IPS-18a (cell line): Measurements from ENCODE around the gene MCM7.

Source experiments
- H3K27ac ChIP-seq: one replicate; pipeline ENCODE4 v1.5.1; 2013; ENCODE audit warnings: low read length
- H3K27me3 ChIP-seq: one replicate; pipeline ENCODE4 v1.6.1; 2013; ENCODE audit warnings: mild to moderate bottlenecking, low read length; ENCODE audit not compliant: control insufficient read depth, insufficient read depth
- H3K36me3 ChIP-seq: one replicate; pipeline ENCODE4 v1.6.1; 2013; ENCODE audit warnings: low read depth, low read length; ENCODE audit not compliant: control insufficient read depth
- H3K4me1 ChIP-seq: one replicate; pipeline ENCODE4 v1.6.1; 2013; ENCODE audit warnings: low read depth, low read length; ENCODE audit not compliant: control insufficient read depth
- H3K4me3 ChIP-seq: one replicate; pipeline ENCODE4 v1.5.1; 2013; ENCODE audit warnings: low read length
- H3K9ac ChIP-seq: one replicate; pipeline ENCODE4 v1.6.1; 2013; ENCODE audit warnings: mild to moderate bottlenecking, low read length, moderate library complexity
- H3K9me3 ChIP-seq: one replicate; pipeline ENCODE4 v1.6.1; 2013; ENCODE audit warnings: low read depth, low read length; ENCODE audit not compliant: control insufficient read depth

MCM7 gene

DNA sequence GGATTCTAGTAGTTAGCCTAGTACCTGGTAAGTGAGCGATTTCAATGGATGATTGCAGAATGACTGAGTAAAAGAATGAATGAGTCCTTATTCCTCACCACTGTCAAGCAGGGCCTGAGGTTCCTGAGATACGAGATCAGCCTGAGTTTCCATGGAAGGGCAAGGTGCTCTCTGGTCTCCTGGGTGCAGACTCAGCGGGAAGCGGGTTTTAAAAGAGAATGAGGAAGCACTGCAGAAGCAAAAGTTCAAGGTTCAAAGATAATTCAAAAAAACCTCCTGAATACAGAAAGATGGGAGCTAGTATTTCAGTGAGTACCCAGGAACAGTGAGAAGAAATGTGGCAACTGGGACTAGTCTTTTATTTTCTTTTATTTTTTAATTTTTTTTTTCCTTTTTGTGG, 24.0 kb downstream of the MCM7 start:
- no peak overlapping the region for H3K9ac ChIP-seq
- H3K4me3 ChIP-seq = no peak overlapping the region
- H3K4me1 ChIP-seq = no peaks in the 10 kb centered on the region
- peaks cover 16% of the 10 kb centered on the region for H3K9me3 ChIP-seq
- no peaks in the 10 kb centered on the region for H3K27me3 ChIP-seq
- H3K27ac ChIP-seq = no peak overlapping the region
- H3K36me3 ChIP-seq = peaks cover 69% of the 10 kb centered on the region

DNA sequence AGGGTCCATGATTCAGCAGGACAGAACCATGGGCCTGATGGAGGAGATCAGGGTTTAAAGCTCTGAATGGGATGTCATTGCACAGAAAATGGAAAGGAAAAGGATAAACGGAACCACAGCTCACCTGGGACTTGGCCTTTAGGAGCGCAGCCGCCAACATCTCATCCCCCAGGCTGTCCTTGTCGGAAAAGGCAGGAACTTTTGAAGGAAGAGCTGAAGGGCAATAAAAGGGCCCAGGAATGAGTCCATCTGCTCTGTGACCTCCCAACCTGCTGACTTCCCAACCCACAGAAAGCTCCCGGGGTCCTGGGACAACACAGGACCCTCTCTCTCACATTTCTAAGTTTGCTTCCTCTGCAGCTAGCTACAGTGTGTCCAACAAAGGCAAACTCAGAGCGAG, 25.8 kb downstream of the MCM7 start:
- Histone ChIP-seq H3K27me3 (no peaks in the 10 kb centered on the region), H3K4me3 (no peak overlapping the region), H3K27ac (no peak overlapping the region), H3K9ac (no peak overlapping the region), H3K4me1 (no peaks in the 10 kb centered on the region), H3K36me3 (peaks cover 87% of the 10 kb centered on the region), H3K9me3 (peaks cover 34% of the 10 kb centered on the region)

DNA sequence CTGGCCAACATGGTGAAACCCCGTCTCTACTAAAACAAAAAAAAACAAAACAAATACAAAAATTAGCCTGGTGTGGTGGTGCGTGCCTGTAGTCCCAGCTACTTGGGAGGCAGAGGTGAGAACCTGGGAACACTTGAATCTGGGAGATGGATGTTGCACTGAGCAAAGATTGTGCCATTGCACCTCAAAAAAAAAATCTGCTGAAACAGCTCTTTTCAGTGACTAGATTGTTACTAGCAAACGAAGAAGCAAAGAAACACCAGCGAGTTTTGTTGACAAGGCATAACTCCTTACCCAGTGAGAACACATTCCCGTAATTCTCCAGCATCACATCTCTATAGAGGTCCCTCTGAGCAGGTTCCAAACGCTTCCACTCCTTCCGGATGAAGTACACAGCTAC, 26.4 kb downstream of the MCM7 start:
- no peaks in the 10 kb centered on the region for H3K4me1 ChIP-seq
- H3K4me3 ChIP-seq = no peak overlapping the region
- no peak overlapping the region for H3K27ac ChIP-seq
- peaks cover 93% of the 10 kb centered on the region for H3K36me3 ChIP-seq
- H3K9me3 ChIP-seq = peaks cover 38% of the 10 kb centered on the region
- no peak overlapping the region for H3K9ac ChIP-seq
- H3K27me3 ChIP-seq = no peaks in the 10 kb centered on the region

GRCh38 chr7:100072462-100072861, 28.7 kb downstream of the MCM7 start:
- Histone ChIP-seq H3K9ac (no peak overlapping the region), H3K27ac (no peak overlapping the region), H3K4me3 (no peak overlapping the region), H3K36me3 (peaks cover 83% of the 10 kb centered on the region), H3K9me3 (peaks cover 38% of the 10 kb centered on the region), H3K27me3 (no peaks in the 10 kb centered on the region), H3K4me1 (no peaks in the 10 kb centered on the region)

GRCh38 chr7:100071018-100071723, 30.0 kb downstream of the MCM7 start:
- Histone ChIP-seq H3K9me3 (peaks cover 38% of the 10 kb centered on the region), H3K9ac (no peak overlapping the region), H3K36me3 (peaks cover 71% of the 10 kb centered on the region), H3K4me3 (no peak overlapping the region), H3K4me1 (no peaks in the 10 kb centered on the region), H3K27ac (no peak overlapping the region), H3K27me3 (no peaks in the 10 kb centered on the region)

- peaks cover 38% of the 10 kb centered on the region for H3K9me3 ChIP-seq
- H3K27me3 ChIP-seq = no peaks in the 10 kb centered on the region
- no peak overlapping the region for H3K4me3 ChIP-seq
- no peaks in the 10 kb centered on the region for H3K4me1 ChIP-seq
- H3K27ac ChIP-seq = no peak overlapping the region
- peaks cover 63% of the 10 kb centered on the region for H3K36me3 ChIP-seq
- H3K9ac ChIP-seq = no peak overlapping the region
Observed at GRCh38 chr7:100069991-100070390, 31.2 kb downstream of the MCM7 start.

DNA sequence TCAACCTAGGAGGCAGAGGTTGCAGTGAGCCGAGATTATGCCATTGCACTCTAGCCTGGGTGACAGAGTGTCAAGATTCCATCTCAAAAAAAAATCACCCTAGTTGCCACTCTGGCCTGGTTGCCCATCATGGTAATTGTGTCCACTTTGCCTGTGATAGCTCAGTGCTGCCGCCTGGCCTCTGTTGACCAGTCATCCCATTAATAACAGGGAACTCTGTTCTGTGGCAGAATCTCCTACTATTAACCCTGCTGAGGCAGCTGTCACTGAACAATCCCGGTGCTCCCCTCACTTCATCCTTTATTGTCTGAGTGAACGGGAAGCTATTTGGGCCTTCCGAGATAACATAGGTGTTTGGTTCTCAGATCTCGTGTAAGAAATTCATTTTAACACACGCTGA, 34.2 kb downstream of the MCM7 start:
- H3K9ac ChIP-seq = no peak overlapping the region
- H3K36me3 ChIP-seq = peaks cover 50% of the 10 kb centered on the region
- H3K4me3 ChIP-seq = no peak overlapping the region
- no peaks in the 10 kb centered on the region for H3K4me1 ChIP-seq
- H3K9me3 ChIP-seq = peaks cover 19% of the 10 kb centered on the region
- H3K27me3 ChIP-seq = no peaks in the 10 kb centered on the region
- no peak overlapping the region for H3K27ac ChIP-seq

DNA sequence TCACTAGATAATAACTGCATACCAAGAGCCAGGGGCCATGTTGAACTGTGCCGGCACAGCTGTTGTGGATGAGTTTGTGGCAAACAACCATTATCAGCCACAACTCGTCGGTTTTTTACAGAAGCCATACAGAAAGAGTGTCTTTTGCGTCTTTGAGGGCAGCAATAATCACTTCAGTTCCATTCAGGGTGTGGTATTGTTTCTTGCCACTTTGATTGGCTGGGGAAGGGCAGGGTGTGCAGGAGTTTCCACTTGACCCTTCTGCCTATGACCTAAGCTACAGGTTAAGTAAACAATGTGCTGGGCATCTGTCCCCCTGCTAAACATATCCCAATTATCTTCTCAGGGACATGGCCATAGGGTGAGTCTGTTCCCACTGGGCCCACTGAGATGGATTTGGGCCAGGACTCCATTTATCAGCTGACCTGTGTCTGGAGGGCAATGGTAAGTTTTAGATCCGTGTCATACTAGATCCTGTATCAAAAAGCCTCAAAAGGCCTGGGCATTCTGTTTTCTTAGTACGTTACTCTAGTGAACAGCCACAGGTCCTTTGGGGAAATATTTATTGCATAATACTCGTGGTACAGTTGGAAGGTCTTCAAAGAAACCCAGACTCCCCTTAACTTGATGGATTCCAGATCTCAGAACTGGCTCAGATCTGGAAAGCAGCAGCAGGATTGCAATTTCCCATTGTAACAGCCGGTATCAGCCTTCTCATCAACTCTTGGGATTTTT, 35.6 kb downstream of the MCM7 start:
- H3K9me3 ChIP-seq = peaks cover 6% of the 10 kb centered on the region
- no peak overlapping the region for H3K4me3 ChIP-seq
- no peaks in the 10 kb centered on the region for H3K4me1 ChIP-seq
- no peaks in the 10 kb centered on the region for H3K27me3 ChIP-seq
- H3K36me3 ChIP-seq = peaks cover 37% of the 10 kb centered on the region
- no peak overlapping the region for H3K27ac ChIP-seq
- no peak overlapping the region for H3K9ac ChIP-seq

- no peak overlapping the region for H3K4me3 ChIP-seq
- H3K27me3 ChIP-seq = no peaks in the 10 kb centered on the region
- H3K9me3 ChIP-seq = no peaks in the 10 kb centered on the region
- no peaks in the 10 kb centered on the region for H3K4me1 ChIP-seq
- peaks cover 25% of the 10 kb centered on the region for H3K36me3 ChIP-seq
- no peak overlapping the region for H3K27ac ChIP-seq
- no peak overlapping the region for H3K9ac ChIP-seq
Observed at GRCh38 chr7:100064162-100064561, 37.0 kb downstream of the MCM7 start.

DNA sequence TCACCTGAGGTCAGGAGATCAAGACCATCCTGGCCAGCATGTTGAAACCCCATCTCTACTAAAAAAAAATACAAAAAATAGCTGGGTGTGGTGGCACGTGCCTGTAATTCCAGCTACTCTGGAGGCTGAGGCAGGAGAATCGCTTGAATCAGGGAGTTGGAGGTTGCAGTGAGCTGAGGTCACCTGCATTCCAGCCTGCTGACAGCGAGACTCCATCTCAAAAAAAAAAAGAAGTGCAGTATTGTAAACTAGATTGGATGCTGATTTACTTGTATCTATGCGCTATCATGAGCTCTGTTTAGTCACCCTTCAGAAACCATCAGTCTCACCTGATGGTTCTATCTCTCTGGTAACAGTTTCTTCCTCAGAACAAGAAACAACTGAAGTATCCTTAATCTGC, 37.8 kb downstream of the MCM7 start:
- H3K36me3 ChIP-seq = peaks cover 32% of the 10 kb centered on the region
- no peak overlapping the region for H3K4me3 ChIP-seq
- no peaks in the 10 kb centered on the region for H3K4me1 ChIP-seq
- no peak overlapping the region for H3K9ac ChIP-seq
- no peaks in the 10 kb centered on the region for H3K27me3 ChIP-seq
- H3K27ac ChIP-seq = no peak overlapping the region
- no peaks in the 10 kb centered on the region for H3K9me3 ChIP-seq

DNA sequence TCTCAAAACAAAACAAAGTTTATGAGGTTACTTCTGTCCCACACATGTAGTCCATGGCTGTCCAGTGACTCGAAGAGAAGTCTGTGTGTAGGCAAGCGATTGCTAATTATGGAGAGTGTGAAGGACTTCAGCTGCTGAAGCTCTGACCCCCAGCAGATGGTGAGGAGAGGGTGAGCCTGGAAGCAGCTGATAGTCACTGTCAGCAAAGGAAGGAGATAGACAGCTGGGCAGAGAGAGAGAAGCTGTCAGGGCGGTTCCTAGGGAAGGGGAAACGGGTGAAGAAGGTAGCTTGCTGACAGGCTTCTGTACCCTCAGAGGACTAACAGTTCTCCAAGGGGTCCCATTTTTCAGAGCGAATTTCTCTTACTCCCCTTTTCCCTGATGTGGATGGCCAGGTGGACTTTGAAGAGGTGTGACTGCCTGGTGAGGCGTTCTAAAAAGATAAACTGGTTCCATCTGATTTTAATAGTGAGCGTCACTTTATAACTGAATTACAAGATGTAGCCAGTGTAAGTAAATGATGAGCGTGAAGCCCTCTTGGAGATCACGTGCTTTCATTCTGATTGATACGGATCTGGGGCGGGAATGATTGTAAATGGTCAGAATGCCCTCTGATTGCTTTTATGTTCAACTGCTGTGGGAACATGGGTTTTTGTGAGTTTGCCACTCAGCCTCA, 39.5 kb downstream of the MCM7 start:
- Histone ChIP-seq H3K9ac (no peak overlapping the region), H3K27me3 (no peaks in the 10 kb centered on the region), H3K4me3 (no peak overlapping the region), H3K36me3 (peaks cover 49% of the 10 kb centered on the region), H3K4me1 (no peaks in the 10 kb centered on the region), H3K9me3 (no peaks in the 10 kb centered on the region), H3K27ac (no peak overlapping the region)
